Trophoblast cell (in vitro differentiated cells and primary cell): ENCODE measurements around the gene CD40.

ENCODE experiments used
- DNase-seq, 2 donors: peaks; one replicate each; pipeline ENCODE4 v3.0.0-alpha.2; 2016
- H2AFZ ChIP-seq: 2 replicates; pipeline ENCODE4 v1.6.1; 2013; ENCODE audit warnings: low read length, moderate library complexity, mild to moderate bottlenecking; ENCODE audit not compliant: insufficient read depth, poor library complexity
- H2AK5ac ChIP-seq: 2 replicates; pipeline ENCODE4 v1.6.1; 2013; ENCODE audit warnings: mild to moderate bottlenecking, low read length
- H2BK120ac ChIP-seq: 2 replicates; pipeline ENCODE4 v1.6.1; 2013; ENCODE audit warnings: low read length, mild to moderate bottlenecking, moderate library complexity; ENCODE audit not compliant: insufficient read depth, poor library complexity
- H2BK12ac ChIP-seq: 2 replicates; pipeline ENCODE4 v1.6.1; 2013; ENCODE audit warnings: mild to moderate bottlenecking, low read length, moderate library complexity
- H2BK5ac ChIP-seq: 2 replicates; pipeline ENCODE4 v1.6.1; 2013; ENCODE audit warnings: low read length, low read depth, moderate library complexity, mild to moderate bottlenecking; ENCODE audit not compliant: poor library complexity
- H3K14ac ChIP-seq: 2 replicates; pipeline ENCODE4 v1.6.1; 2013; ENCODE audit warnings: mild to moderate bottlenecking, low read length
- H3K18ac ChIP-seq: 2 replicates; pipeline ENCODE4 v1.6.1; 2013; ENCODE audit warnings: mild to moderate bottlenecking, low read length
- H3K23ac ChIP-seq: 2 replicates; pipeline ENCODE4 v1.6.1; 2013; ENCODE audit warnings: low read length
- H3K27ac ChIP-seq: 2 replicates; pipeline ENCODE4 v1.5.1; 2013; ENCODE audit warnings: low read depth, mild to moderate bottlenecking, inconsistent platforms, low read length, moderate library complexity
- H3K27me3 ChIP-seq: 2 replicates; pipeline ENCODE4 v1.6.1; 2013; ENCODE audit warnings: inconsistent platforms, mild to moderate bottlenecking, low read length, moderate library complexity; ENCODE audit not compliant: insufficient read depth
- H3K36me3 ChIP-seq, 2 experiments: 1 replicate in 1 of 2; 2 replicates in 1 of 2; pipeline ENCODE4 v1.6.1; 2013; ENCODE audit warnings: low read length in 2 of 2, mild to moderate bottlenecking in 2 of 2, moderate library complexity in 1 of 2; ENCODE audit not compliant: insufficient read depth in 2 of 2, control insufficient read depth in 1 of 2
- H3K4ac ChIP-seq: 2 replicates; pipeline ENCODE4 v1.6.1; 2013; ENCODE audit warnings: low read depth, mild to moderate bottlenecking, low read length, moderate library complexity
- H3K4me1 ChIP-seq, 2 experiments: 1 replicate in 1 of 2; 2 replicates in 1 of 2; pipeline ENCODE4 v1.6.1; 2013; ENCODE audit warnings: low read length in 2 of 2, mild to moderate bottlenecking in 2 of 2, moderate library complexity in 1 of 2; ENCODE audit not compliant: insufficient read depth in 2 of 2, control insufficient read depth in 1 of 2
- H3K4me2 ChIP-seq: 2 replicates; pipeline ENCODE4 v1.6.1; 2013; ENCODE audit warnings: inconsistent platforms, mild to moderate bottlenecking, low read length, moderate library complexity
- H3K4me3 ChIP-seq: 2 replicates; pipeline ENCODE4 v1.5.1; 2013; ENCODE audit warnings: mild to moderate bottlenecking, low read depth, low read length, inconsistent platforms
- H3K79me1 ChIP-seq: one replicate; pipeline ENCODE4 v1.6.1; 2013; ENCODE audit warnings: low read length
- H3K79me2 ChIP-seq: 2 replicates; pipeline ENCODE4 v1.6.1; 2013; ENCODE audit warnings: low read length, mild to moderate bottlenecking; ENCODE audit not compliant: control insufficient read depth, insufficient read depth, poor library complexity
- H3K9ac ChIP-seq: 2 replicates; pipeline ENCODE4 v1.6.1; 2013; ENCODE audit warnings: mild to moderate bottlenecking, low read length
- H3K9me3 ChIP-seq: 2 replicates; pipeline ENCODE4 v1.6.1; 2013; ENCODE audit warnings: low read depth, mild to moderate bottlenecking, control low read depth, inconsistent platforms, low read length; ENCODE audit not compliant: insufficient read depth
- H4K12ac ChIP-seq: 2 replicates; pipeline ENCODE4 v1.6.1; 2013; ENCODE audit warnings: low read depth, mild to moderate bottlenecking, low read length, moderate library complexity
- H4K8ac ChIP-seq: 2 replicates; pipeline ENCODE4 v1.6.1; 2013; ENCODE audit warnings: low read depth, mild to moderate bottlenecking, low read length, moderate library complexity
- H4K91ac ChIP-seq: one replicate; pipeline ENCODE4 v1.6.1; 2013; ENCODE audit warnings: low read depth, mild to moderate bottlenecking, low read length, moderate library complexity
- WGBS: extraction: QIAGEN DNeasy Blood & Tissue Kit; methylation state at CpG from one replicate; pipeline ENCODE4 v1.1.7; 2013; ENCODE audit warnings: missing lambda C conversion rate; ENCODE audit not compliant: insufficient read length, insufficient coverage; ENCODE audit errors: extremely low coverage; 5-methylcytosine and 5-hydroxymethylcytosine counted together

The CD40 gene

GRCh38 chr20:46159101-46159897, 41.2 kb downstream of the CD40 start:
- Histone ChIP-seq H3K79me1 (no peaks in the 10 kb centered on the region), H3K14ac (no peak overlapping the region), H3K23ac (no peak overlapping the region), H3K27ac (no peak overlapping the region), H4K12ac (no peak overlapping the region), H2AK5ac (no peak overlapping the region), H3K4me3 (no peak overlapping the region), H3K36me3 (no peaks in the 10 kb centered on the region), H2BK5ac (no peak overlapping the region), H2AFZ (no peak overlapping the region), H2BK120ac (no peak overlapping the region), H3K18ac (no peak overlapping the region), H3K4ac (no peak overlapping the region), H3K27me3 (no peaks in the 10 kb centered on the region), H4K8ac (no peak overlapping the region), H3K4me2 (no peak overlapping the region), H3K4me1 (no peaks in the 10 kb centered on the region), H3K9ac (no peak overlapping the region), H4K91ac (no peak overlapping the region), H3K9me3 (no peaks in the 10 kb centered on the region), H2BK12ac (no peak overlapping the region), H3K79me2 (no peaks in the 10 kb centered on the region)
- WGBS, result no CpG with 5 or more reads among the region's 7 CpGs
- no peak for DNase-seq

DNA sequence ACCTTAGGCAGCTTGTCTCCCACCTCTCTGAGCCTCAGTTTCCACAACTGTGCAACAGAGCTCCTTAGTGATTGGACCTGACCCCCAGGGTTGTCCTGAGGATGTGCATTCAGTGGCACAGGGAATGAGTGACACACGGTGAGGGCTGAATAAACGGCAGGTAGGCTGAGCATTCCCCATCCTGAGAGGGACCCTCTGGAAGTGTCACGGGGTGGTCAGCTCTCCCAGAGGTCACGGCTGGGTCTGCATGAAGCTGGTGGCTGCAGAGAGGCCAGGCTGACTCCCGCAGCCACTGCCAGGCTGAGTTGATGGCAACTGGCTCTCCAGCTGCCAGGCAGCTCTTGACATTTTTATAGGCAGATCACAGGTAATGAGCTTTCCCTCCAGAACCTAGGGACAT, 42.5 kb downstream of the CD40 start:
- no peak overlapping the region for H3K14ac ChIP-seq
- H3K4me1 ChIP-seq, result no peaks in the 10 kb centered on the region
- no peaks in the 10 kb centered on the region for H3K79me2 ChIP-seq
- no peak overlapping the region for H3K18ac ChIP-seq
- no peak overlapping the region for H3K4me2 ChIP-seq
- H3K36me3 ChIP-seq, result no peaks in the 10 kb centered on the region
- no peak overlapping the region for H2BK12ac ChIP-seq
- H3K27me3 ChIP-seq, result no peaks in the 10 kb centered on the region
- no peak overlapping the region for H2BK5ac ChIP-seq
- no peak overlapping the region for H3K23ac ChIP-seq
- H4K12ac ChIP-seq, result no peak overlapping the region
- H3K9ac ChIP-seq, result no peak overlapping the region
- no peak overlapping the region for H2BK120ac ChIP-seq
- H3K9me3 ChIP-seq, result no peaks in the 10 kb centered on the region
- no peak overlapping the region for H4K8ac ChIP-seq
- no peak overlapping the region for H3K4me3 ChIP-seq
- H4K91ac ChIP-seq, result no peak overlapping the region
- H3K27ac ChIP-seq, result no peak overlapping the region
- no peak for DNase-seq
- H2AFZ ChIP-seq, result no peak overlapping the region
- WGBS, result no CpG with 5 or more reads among the region's 5 CpGs
- H3K4ac ChIP-seq, result no peak overlapping the region
- no peaks in the 10 kb centered on the region for H3K79me1 ChIP-seq
- no peak overlapping the region for H2AK5ac ChIP-seq

DNA sequence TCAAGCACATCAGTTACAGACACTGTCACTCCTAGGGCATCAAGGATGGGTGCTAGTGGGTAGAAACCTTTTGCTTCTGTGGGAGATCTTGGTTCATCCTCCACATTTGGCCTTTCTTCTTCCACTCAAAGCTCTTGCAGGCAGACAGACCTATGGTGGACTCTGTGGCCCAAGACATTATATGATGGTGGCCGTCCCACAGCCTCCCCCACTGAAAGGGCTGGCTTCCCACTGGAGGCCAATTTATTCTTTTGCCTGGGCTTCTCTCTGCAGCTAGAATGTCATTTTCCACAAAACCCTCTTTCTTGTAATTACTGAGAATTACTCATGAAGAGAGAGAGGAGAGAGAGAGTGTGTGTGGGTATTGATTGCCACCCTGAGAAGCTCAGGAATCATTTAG, 43.8 kb downstream of the CD40 start:
- Histone ChIP-seq H3K4me1 (no peaks in the 10 kb centered on the region), H3K27ac (no peak overlapping the region), H3K23ac (no peak overlapping the region), H3K79me1 (no peaks in the 10 kb centered on the region), H3K27me3 (no peaks in the 10 kb centered on the region), H4K12ac (no peak overlapping the region), H2AK5ac (no peak overlapping the region), H3K9ac (no peak overlapping the region), H3K18ac (no peak overlapping the region), H4K91ac (no peak overlapping the region), H2BK12ac (no peak overlapping the region), H3K4me2 (no peak overlapping the region), H2BK5ac (no peak overlapping the region), H3K79me2 (no peaks in the 10 kb centered on the region), H3K36me3 (no peaks in the 10 kb centered on the region), H3K4me3 (no peak overlapping the region), H2BK120ac (no peak overlapping the region), H2AFZ (no peak overlapping the region), H4K8ac (no peak overlapping the region), H3K4ac (no peak overlapping the region), H3K14ac (no peak overlapping the region), H3K9me3 (no peaks in the 10 kb centered on the region)
- DNase-seq, result no peak
- WGBS, result no CpG with 5 or more reads among the region's 1 CpG

DNA sequence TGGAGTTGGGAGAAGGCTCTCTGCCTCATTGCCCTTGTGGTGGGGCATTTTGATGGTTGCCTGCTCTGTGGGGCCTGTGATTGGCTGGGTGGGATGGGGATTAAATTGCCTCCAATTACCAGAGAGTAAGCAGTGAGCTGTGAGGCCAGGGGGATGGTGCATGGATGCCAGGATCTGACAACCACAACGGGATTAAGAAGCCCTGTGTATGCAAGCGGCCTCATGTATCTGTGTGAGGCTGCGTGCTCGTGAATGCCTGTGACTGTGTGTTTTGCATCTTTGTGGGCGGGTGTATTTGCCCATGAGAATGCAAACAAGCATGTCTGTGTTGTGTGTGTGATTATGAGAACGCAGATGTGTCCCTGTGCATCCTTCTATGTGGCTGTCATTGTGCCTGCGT, 46.1 kb downstream of the CD40 start:
- Histone ChIP-seq H4K12ac (no peak overlapping the region), H3K14ac (no peak overlapping the region), H3K9ac (no peak overlapping the region), H3K36me3 (no peaks in the 10 kb centered on the region), H3K27ac (no peak overlapping the region), H2BK120ac (no peak overlapping the region), H3K18ac (no peak overlapping the region), H3K23ac (no peak overlapping the region), H3K9me3 (no peaks in the 10 kb centered on the region), H3K79me1 (no peaks in the 10 kb centered on the region), H3K79me2 (no peaks in the 10 kb centered on the region), H2AK5ac (no peak overlapping the region), H3K4me1 (no peaks in the 10 kb centered on the region), H2BK12ac (no peak overlapping the region), H3K4ac (no peak overlapping the region), H4K8ac (no peak overlapping the region), H2BK5ac (no peak overlapping the region), H2AFZ (no peak overlapping the region), H3K4me3 (no peak overlapping the region), H3K4me2 (no peak overlapping the region), H4K91ac (no peak overlapping the region), H3K27me3 (no peaks in the 10 kb centered on the region)
- no peak for DNase-seq
- no CpG with 5 or more reads among the region's 7 CpGs for WGBS
